IPS DF 4.7 (cell line): ENCODE measurements around the gene CROCC.
A peak's percentile ranks its signal among the peaks of the same experiment; 100 is the strongest.
"Not testable (repeated sequence)": the region's sequence is repeated elsewhere in the genome, so short reads cannot be mapped to it uniquely, and the experiment has no call there.

ENCODE experiments used
- DNase-seq: peaks from one replicate; pipeline ENCODE4 v3.0.0-alpha.2; 2013; ENCODE audit warnings: low spot score; ENCODE audit errors: extremely low read depth

Gene CROCC

DNA sequence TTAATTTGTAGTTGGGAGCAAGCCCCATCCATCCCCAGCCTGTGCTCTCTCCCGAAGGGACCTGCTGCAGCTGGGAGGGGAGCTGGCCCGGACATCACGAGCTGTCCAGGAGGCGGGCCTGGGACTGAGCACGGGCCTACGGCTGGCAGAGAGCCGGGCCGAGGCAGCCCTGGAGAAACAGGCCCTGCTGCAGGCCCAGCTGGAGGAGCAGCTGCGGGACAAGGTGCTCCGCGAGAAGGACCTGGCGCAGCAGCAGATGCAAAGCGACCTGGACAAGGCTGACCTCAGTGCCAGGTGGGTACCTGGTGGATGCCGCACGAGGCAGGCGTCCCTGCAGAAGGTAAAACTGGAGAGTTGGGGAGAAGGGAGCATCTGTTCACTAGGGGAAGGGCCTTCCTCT lies 14.8 kb downstream of the CROCC start:
- not testable (repeated sequence) for DNase-seq

- no peak for DNase-seq
These were observed 16.9 kb downstream of the CROCC start for GRCh38 chr1:16938351-16939321.

GRCh38 chr1:16939386-16940180 lies 17.9 kb downstream of the CROCC start:
- DNase-seq: not testable (repeated sequence)

DNA sequence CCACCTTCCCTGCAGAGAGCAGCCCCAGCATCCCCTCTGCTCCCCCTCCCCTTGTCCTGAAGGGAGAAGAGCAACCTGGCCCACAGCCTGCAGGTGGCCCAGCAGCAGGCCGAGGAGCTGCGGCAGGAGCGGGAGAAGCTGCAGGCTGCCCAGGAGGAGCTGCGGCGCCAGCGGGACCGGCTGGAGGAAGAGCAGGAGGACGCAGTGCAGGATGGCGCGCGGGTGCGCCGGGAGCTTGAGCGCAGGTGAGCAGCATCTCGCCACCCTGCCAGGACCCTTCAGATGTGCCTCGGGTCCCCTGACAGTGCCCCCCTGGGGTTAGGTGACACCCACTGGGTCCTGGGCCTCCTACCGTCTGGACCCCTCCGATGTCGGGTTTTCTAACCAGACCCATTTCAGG lies 22.3 kb downstream of the CROCC start:
- no peak for DNase-seq

- DNase-seq: not testable (repeated sequence)
These were observed 23.8 kb downstream of the CROCC start for GRCh38 chr1:16945512-16945911.

GRCh38 chr1:16946185-16946584 lies 24.5 kb downstream of the CROCC start:
- DNase-seq: not testable (repeated sequence)

- no peak for DNase-seq
These were observed 24.9 kb downstream of the CROCC start for GRCh38 chr1:16946646-16947045.

- not testable (repeated sequence) for DNase-seq
These were observed 26.7 kb downstream of the CROCC start for GRCh38 chr1:16948282-16948891.

- DNase-seq: not testable (repeated sequence)
These were observed 27.3 kb downstream of the CROCC start for GRCh38 chr1:16949026-16949425.

DNA sequence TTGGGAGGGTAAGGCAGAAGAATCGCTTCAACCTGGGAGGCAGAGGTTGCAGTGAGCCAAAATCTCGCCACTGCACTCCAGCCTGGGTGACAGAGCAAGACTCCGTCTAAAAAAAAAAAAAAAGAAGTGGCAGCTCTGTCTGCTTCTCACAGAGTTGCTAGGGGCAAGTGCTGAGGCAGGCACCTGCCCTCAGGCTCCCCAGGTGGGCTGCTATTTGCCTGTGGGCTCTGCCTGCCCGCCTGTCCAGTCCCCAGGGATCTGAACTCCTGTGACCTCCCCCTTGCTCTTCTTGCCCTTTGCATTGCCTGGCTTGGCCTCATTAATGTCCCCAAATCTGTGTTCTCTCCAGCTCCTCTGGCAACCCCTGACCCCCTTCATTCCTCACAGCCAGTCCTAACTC lies 30.6 kb downstream of the CROCC start:
- DNase-seq: not testable (repeated sequence)

DNA sequence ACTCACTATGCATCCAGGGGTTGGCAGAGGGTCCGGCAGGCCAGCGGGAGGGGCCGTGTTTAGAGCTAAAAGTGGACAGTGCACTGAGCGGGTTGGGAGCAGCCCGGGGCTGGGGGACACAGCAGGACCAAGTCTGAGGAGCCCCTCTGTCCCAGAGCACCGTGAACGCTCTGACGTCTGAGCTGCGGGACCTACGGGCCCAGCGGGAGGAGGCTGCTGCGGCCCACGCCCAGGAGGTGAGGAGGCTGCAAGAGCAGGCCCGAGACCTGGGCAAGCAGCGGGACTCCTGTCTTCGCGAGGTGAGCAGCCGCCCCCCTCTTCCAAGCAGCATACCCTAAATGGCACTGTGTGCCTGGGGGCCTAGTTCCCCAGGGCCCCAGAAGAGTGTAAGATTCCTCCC lies 32.8 kb downstream of the CROCC start:
- DNase-seq: no peak

DNA sequence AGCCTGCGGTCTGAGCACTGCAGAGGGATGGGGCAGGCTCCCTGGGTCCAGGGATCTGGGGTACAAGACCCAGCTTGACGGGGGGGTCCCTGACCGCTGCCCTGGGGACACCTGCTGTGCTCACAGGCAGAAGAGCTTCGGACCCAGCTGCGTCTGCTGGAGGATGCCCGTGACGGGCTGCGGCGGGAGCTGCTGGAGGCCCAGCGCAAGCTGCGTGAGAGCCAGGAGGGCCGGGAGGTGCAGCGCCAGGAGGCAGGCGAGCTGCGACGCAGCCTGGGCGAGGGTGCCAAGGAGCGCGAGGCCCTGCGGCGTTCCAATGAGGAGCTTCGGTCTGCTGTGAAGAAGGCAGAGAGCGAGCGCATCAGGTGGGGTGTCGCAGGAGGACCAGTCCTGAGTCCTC lies 33.5 kb downstream of the CROCC start:
- DNase-seq: no peak

- no peak for DNase-seq
These were observed 35.0 kb downstream of the CROCC start for GRCh38 chr1:16956775-16957174.

GRCh38 chr1:16957731-16958130 lies 36.0 kb downstream of the CROCC start:
- DNase-seq: no peak

- DNase-seq: no peak
These were observed 36.7 kb downstream of the CROCC start for GRCh38 chr1:16958475-16958874.

DNA sequence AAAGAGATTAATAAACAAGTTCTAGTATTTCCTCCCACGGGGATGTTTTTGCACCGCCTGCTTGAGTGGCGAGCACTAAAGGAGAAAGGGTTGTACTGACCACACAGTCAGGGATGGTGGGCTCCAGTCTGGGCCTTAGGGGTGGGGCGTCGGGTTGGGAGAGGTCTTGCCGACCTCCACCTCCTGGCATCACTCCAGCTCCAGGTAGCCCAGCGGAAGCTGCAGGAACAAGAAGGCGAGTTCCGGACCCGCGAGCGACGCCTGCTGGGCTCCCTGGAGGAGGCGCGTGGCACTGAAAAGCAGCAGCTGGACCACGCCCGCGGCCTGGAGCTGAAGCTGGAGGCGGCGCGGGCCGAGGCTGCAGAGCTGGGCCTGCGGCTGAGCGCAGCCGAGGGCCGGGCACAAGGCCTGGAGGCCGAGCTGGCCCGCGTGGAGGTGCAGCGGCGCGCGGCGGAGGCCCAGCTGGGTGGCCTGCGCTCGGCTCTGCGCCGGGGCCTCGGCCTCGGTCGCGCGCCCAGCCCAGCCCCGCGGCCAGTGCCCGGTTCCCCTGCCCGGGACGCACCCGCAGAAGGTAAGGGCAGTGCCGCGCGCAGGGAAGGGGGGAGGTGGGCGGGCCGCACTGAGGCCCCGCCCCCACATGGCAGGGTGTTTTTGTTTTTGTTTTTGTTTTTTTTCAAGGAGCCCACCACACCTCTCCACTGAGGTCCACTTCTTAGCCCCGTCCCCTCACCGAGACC lies 39.0 kb downstream of the CROCC start:
- DNase-seq: peak; percentile 68

DNA sequence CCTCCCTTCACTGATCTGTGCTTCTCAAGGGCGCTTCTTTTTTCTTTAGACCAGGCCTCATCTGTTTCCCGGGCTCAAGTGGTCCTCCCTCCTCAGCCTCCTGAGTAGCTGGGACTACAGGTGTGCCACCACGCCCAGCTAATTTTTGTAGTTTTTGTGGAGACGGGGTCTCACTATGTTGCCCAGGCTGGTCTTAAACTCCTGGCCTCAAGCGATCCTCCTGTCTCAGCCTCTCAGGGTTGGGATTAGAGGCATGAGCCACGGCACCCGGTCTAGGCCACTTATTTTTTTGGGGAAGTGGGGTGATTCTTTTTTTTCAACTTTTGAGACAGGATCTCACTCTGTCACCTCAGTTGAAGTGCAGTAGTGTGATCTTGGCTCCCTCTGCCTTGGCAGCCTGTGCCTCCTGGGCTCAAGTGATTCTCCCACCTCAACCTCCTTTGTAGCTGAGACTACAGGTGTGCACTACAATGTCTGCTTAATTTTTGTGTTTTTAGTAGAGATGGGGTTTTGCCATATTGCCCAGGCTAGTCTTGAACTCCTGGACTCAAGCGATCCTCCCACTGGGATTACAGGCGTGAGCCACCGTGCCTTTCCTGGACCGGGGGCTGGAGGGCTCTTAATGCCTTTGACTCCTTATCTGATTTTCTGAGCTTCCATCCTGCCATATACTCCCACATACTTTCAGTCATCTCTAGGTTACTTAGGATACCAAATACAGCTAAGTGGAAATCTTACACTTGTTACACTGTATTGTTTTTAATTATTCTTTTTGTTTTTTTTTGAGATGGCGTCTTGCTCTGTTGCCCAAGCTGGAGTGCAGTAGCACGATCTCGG lies 39.8 kb downstream of the CROCC start:
- DNase-seq: no peak

DNA sequence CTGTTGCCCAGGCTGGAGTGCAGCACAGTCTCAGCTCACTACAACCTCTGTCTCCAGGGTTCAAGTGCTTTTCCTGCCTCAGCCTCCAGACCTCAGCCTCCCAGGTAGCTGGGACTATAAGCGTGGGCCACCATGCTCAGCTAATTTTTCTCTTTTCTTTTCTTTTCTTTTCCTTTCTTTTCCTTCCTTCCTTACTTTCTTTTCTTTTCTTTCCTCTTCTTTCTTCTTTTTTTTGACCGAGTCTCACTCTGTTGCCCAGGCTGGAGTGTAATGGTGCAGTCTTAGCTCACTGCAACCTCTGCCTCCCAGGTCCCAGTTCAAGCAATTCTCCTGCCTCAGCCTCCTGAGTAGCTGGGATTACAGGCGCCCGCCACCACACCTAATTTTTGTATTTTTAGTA lies 42.4 kb downstream of the CROCC start:
- DNase-seq: not testable (repeated sequence)

DNA sequence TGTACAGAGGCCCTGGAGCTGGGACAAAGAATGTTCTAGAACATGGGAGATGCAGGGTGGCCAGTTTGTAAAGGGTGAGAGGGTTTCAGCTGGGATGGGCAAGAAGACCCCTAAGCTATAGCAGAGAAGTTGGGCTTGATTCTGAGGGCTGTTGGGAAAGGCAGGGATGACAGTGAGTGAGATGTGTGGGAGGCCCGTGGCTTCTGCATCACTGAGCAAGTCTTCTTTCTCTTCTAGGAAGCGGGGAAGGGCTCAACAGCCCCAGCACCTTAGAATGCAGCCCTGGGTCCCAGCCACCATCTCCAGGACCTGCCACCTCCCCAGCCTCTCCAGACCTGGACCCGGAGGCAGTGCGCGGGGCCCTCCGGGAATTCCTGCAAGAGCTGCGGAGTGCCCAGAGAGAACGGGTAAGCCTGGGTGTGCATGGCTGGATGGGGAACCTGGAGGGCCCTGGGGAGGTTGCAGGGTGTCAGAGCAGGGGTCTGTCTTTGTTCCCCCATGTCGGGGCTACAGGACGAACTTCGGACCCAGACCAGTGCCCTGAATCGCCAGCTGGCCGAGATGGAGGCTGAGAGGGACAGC lies 43.8 kb downstream of the CROCC start:
- DNase-seq: no peak

DNA sequence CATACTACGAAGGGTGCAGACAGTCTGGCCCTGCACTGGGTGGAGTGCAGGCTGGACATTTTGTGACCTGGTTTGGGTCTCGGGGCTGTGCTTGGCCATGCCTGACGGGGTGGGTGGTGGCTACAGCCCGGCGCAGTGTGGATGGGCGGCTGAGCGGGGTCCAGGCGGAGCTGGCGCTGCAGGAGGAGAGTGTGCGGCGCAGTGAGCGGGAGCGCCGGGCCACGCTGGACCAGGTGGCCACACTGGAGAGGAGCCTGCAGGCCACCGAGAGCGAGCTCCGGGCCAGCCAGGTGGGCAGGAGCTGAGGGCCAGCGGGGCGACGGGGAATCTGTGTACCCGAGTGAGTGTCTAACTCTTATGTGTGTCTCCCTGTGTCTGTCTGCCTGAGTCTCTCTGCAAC lies 44.6 kb downstream of the CROCC start:
- DNase-seq: no peak
